A204.1 (cell line): Measurements from ENCODE around the gene LRRC58.
"Not testable (repeated sequence)": the region's sequence is repeated elsewhere in the genome, so short reads cannot be mapped to it uniquely, and the experiment has no call there.

Experiments
- FAIRE-seq: peaks from 2 replicates; lab custom pipeline; 2012; peaks lifted over from hg19 to GRCh38; lab: Jason Lieb, UNC

Gene LRRC58

GRCh38 chr3:120348991-120349854 is at the start of gene LRRC58:
Gene LRRC58 (minus strand): TSS chr3:120349354. CDS start chr3:120349243, 111 bp downstream.
- FAIRE-seq = no peak

GRCh38 chr3:120396469-120396868 is 47.3 kb upstream of the LRRC58 start:
- no peak for FAIRE-seq

DNA sequence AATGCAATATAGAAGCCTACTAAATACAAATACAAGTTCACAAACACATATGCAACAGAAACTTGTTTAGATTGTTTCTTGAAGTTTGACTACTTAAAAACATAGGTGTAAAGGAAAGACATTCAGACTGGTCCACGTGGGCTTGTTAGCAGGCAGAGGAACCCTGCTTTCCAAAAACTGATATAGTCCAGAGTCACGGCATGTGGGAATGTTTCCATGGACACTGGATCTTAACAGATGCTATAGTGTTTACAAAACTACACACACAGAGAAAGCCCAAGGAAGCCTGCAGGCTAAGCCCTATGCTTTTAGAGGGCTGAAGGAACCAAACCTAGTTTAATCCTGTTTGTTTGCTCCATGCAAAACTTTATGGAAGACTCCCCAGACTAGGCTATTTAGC is 45.2 kb upstream of the LRRC58 start:
- FAIRE-seq = no peak

DNA sequence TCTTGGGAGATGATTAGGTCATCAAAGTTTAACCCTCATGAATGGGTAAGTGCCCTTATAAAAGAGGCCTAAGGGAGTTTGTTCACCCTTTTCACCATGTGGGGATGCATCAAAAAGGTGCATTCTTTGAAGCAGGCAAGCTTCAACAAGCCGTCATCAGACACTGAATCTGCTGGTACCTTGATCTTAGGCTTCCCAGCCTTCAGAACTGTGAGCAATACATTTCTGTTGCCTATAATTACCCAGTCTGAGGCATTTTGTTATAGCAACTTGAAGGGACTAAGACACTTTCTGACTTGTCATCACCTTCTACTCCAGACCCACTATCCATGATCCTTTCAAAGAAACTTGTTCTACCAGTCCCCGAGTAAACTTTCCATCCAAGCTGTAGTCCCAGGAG is 44.6 kb upstream of the LRRC58 start:
- no peak for FAIRE-seq

- FAIRE-seq = no peak
These were observed 44.1 kb upstream of the LRRC58 start for GRCh38 chr3:120393243-120393642.

DNA sequence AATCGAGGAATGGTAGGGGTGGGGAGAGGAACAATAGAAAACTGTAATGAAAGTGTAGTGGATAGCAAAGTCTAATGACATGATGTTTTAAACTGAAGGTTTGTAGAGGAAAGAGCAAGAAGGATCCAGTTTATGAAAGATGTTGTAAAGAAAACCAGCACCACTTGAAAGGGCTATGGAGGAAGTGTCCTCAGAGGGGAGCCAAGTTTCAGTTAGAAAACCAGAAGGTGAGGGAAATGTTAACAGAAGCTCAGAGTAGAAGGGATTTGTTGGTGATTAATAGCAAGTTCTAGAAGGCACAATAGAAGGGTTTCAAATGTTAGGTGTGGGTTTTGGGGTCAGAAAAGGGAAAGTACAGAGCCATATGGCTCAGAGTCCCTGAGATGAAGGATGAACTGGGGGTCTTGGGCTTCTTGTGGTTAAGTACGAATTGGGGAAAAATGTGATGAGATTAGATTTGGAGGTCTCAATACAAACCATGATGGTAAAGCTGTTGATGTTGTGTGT is 33.8 kb upstream of the LRRC58 start:
- FAIRE-seq = no peak

DNA sequence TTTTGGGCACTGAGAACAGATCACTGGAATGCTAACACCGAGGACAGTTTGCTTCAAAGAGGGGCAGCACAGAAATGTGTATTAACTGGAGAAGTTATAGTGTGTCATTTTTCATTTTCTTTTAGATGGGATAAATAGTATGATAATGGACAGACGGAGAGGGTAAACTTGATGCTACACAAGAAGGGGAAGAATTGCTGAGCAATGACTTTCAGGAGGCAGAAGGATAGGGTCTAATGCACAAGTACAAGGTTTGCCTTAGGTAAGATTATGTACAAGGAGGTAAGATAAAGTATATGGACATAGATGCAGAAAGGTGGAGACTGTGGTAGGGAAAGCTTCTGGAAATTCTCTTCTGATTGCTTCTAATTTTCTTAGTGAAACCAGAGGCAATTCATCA is 32.3 kb upstream of the LRRC58 start:
- FAIRE-seq = no peak

GRCh38 chr3:120377948-120378347 is 28.8 kb upstream of the LRRC58 start:
- FAIRE-seq = not testable (repeated sequence)

- FAIRE-seq = no peak
These were observed 21.3 kb upstream of the LRRC58 start for GRCh38 chr3:120370463-120370862.

DNA sequence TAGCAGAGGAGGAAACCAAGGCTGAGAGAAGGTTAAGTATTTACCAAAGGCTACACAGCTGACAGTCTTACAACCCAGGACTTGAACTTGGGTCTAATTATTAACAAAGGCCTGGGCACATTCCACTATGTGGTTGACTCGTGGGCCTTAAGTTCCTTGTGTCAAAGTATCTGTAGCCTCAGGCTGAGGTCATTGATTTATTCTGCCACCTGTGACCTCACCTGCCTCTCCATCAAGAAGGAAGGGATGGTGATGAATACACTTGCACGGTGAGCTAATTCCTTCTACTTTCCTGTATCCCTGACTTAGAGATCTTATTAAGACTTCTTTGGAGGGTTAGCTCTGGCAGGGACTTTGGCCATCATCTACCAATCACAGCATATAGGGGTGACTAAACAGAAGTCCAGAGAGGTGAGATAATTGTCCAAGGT is 19.9 kb upstream of the LRRC58 start:
- no peak for FAIRE-seq

DNA sequence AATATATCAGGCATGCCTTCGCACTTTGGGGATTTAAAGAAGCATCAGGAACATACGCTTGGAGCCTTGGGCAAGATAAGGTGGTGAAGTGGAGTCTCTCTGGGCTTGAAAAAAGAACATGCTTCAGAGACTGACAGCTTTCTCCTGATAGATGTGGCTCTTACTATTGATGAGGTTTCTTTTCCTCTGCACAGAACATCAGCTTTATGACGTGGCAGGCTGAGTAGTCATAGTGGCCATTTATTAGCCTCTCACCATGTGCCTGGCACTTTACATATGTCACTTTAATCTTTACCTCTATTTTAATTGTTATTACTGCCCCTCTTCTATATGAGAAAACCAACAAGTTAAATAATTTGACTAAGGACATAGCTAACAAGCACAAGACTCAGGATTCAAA is 19.0 kb upstream of the LRRC58 start:
- FAIRE-seq = no peak

DNA sequence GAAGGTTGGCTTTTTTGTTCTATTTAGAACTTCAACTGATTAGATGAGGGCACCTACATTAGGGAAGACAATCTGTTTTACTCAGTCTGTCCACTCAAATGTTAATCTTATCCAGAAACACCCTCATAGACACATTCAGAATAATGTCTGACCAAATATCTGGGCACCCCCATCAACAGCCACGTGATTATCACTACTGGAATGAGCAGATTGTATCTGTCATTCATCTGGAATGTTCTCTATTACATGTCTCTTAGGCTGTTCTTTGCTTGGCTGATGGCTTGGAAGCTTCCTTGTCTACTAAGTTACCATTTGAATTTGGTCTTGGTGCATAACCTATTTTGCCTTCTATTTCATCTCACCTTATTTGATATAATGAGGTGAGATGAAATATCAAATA is 15.7 kb upstream of the LRRC58 start:
- no peak for FAIRE-seq

GRCh38 chr3:120364101-120364500 is 14.9 kb upstream of the LRRC58 start:
- FAIRE-seq = no peak

DNA sequence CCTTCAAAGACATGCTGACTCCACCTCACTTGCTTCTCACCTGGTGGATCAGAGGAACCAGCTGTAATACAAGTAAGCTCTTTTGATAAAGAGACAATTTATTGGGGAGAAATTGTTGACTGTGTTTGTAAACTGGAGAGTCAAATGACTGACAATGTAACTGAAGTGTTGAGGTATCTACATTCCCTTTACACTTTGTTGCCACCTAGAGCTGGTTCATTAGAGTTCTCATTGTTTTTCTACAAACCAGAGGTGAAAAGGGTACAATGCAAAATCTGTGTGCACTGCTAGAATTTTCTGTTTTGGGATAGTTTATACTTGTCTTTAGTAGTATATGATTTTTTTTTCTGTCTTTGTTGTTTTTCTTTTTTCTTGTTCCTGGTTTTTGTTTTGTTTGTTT is 8.7 kb upstream of the LRRC58 start:
- no peak for FAIRE-seq

DNA sequence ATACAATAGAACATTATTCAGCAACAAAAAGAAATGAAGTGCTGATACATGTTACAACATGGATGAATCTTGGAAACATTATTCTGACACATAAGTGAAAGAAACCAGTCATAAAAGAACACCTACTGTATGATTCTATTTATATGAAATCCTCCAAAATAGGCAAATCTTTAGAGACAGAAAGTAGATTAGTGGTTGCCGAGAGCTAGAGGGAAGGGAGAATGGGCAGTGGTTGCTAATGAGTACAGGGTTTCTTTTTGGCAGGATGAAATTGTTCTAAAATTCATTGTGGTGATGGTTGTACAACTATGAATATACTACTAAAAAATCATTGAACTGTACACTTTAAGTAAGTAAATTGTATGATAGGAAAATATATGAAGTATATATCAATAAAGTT is 6.3 kb upstream of the LRRC58 start:
- FAIRE-seq = no peak

GRCh38 chr3:120353463-120353862 is 4.3 kb upstream of the LRRC58 start:
- FAIRE-seq = no peak

GRCh38 chr3:120352017-120352416 is 2.9 kb upstream of the LRRC58 start:
- FAIRE-seq = no peak

DNA sequence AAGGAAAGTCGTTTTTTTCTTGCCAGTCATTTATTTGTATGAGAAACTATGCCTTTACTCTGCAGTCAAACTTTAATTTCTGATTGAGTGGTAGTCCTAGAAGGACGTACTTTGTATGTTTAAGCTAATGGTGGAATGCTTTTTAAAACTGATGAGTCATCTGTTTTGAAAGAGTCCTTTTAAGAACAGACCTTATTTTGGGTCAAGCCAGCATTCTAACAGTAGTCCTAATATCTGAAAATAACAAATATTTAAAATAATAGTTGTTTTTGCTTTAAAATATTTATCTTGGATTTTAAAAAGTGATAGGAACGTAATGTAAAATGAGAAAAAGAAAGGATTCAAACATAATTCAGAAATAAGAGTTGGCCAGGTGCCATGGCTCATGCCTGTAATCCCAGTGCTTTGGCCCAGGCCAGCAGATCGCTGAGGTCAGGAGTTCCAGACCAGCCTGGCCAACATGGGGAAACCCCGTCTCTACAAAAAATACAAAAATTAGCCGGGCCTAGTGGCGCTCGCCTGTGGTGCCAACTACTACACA is 1.3 kb upstream of the LRRC58 start:
- FAIRE-seq = peak; percentile 65

- no peak for FAIRE-seq
These were observed 636 bp upstream of the LRRC58 start for GRCh38 chr3:120349855-120350125.

- FAIRE-seq = no peak
These were observed 826 bp downstream of the LRRC58 start for GRCh38 chr3:120348065-120348990.

GRCh38 chr3:120344349-120344748 is 4.8 kb downstream of the LRRC58 start:
- no peak for FAIRE-seq

DNA sequence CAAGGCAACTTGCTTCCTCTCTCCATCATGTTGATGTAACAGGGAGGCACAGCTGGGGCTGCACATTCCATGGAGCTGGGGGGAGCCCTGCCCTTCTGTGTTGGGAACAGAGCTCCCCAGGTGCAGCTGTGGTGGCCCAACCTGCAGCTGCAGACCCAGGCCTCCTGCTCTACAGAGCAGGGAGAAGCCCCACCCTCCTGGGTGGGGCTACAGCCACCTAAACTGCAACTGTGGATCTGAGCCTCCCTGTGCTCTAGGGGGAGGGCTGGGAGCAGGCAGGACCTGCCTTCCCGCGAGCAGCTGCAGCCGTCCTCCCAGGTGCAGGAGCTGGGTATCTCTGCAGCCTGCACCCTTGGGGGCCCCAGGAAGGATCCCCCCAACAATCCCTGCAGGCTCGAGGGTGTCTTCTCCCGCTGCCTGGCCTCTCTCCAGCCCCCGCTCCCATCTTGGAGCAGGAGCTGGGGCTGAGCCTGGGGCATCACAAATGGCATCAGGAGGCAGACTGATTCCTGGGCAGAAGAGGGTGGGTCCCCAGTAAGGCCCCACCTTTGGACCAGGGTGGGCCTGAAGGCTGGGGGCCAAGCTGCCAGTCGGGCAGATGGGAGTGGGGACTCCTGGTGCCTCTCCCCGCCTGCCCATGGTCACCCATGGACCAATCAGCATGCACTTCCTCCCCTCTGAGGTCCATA is 7.4 kb downstream of the LRRC58 start:
- FAIRE-seq = no peak
